Measurements from ENCODE around the gene HPGD.

DNA sequence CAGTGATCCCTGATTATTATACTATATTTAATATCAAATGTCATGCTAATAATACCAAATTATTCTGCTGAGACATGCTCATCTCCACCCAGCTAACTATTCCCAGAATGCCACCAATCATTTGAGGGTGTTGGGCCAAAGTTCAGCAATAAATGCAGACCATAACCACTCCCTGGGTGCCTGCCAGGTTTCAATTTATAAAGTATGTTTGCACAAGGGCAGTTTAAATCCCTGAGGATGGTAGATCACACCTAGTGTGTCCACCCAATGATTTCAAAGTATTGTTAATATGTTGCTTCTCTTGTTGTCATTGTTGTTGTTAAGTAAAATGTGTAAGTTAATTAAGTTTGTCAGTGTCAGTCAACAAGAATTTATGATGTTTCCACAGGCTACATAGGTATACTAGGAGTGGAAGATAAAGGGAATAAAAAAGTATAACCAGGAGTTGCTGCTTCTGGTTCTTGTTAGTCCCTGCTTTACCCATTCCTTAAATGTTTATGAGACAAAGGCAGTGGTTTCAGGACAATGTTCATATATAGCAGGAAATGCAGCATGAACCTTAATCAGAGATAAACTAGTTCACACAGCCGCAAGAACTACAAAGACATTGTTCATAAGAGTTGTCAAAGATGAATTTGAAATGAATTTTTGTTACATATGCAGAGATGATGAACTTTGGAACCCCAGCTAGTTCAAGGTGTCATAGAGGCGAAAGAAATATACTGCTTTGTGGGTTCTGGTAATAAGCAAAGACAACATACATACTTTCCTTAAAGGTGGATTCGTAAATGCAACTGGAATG lies 25.5 kb downstream of the HPGD start:
- TF ChIP-seq EZH2 (IDR thresholded peaks at IDR 0.05; ENCODE audit: borderline replicate concordance, low read length) = no peak
- TF ChIP-seq, protein P1, sequence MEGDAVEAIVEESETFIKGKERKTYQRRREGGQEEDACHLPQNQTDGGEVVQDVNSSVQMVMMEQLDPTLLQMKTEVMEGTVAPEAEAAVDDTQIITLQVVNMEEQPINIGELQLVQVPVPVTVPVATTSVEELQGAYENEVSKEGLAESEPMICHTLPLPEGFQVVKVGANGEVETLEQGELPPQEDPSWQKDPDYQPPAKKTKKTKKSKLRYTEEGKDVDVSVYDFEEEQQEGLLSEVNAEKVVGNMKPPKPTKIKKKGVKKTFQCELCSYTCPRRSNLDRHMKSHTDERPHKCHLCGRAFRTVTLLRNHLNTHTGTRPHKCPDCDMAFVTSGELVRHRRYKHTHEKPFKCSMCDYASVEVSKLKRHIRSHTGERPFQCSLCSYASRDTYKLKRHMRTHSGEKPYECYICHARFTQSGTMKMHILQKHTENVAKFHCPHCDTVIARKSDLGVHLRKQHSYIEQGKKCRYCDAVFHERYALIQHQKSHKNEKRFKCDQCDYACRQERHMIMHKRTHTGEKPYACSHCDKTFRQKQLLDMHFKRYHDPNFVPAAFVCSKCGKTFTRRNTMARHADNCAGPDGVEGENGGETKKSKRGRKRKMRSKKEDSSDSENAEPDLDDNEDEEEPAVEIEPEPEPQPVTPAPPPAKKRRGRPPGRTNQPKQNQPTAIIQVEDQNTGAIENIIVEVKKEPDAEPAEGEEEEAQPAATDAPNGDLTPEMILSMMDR (IDR thresholded peaks at IDR 0.05; ENCODE audit: low read length) = no peak
